HG03139 (cell line): ENCODE measurements around the gene MMP15.
"Not testable (repeated sequence)": the region's sequence is repeated elsewhere in the genome, so short reads cannot be mapped to it uniquely, and the experiment has no call there.

Source experiments
- ATAC-seq: cut with Tn5 transposase; IDR thresholded peaks from one replicate; pipeline ENCODE4 v1.9.1; 2021; ENCODE audit not compliant: unreplicated experiment

The MMP15 gene

DNA sequence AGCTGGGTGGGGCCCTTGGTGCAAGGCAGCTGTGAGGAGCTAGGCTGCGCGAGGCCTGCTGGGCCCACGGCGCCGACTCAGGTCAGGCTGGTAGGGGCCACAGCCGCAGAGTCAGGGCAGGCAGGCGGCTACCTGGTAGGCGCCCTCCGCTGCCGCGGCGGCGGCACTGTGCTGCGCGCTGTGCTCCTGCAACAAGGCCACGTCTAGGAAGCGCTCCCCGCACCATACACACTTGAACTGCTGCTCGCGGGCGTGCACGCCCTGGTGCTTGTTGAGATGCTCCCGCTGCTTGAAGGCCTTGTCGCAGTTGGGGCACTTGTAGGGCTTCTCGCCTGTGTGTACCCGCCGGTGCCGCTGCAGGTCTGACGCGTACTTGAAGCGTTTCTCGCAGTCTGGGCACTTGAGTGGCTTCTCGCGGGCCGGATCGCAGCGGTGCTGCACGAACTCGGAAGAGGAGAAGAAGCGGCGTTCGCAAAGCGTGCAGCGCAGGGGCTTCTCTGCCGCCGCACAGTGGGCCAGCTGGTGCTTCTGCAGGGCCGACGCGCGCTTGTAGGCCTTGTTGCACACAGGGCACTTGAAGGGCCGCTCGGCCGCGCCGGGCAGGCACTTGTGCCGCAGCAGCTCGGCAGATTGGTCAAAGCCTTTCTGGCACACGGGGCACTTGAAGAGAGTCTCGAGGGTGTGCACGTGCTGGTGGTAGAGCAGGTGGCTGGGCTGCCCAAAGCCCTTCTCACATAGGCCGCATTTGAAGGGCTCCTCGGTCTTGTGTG lies 29.0 kb upstream of the MMP15 start:
- no peak for ATAC-seq

DNA sequence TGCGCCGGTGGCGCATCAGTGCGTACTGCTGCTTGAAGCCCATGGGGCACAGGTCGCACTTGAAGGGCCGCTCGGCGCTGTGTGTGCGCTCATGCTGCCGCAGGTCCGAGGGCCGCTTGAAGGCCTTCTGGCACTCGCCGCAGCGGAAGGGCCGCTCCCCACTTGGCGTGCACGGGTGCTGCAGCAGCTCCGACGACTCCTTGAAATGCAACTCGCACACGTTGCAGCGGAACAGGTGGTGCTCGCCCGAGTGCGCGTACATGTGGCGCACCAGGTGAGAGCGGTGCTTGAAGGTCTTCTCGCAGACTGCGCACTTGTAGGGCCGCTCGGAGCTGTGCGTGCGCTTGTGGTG lies 28.4 kb upstream of the MMP15 start:
- ATAC-seq: no peak

DNA sequence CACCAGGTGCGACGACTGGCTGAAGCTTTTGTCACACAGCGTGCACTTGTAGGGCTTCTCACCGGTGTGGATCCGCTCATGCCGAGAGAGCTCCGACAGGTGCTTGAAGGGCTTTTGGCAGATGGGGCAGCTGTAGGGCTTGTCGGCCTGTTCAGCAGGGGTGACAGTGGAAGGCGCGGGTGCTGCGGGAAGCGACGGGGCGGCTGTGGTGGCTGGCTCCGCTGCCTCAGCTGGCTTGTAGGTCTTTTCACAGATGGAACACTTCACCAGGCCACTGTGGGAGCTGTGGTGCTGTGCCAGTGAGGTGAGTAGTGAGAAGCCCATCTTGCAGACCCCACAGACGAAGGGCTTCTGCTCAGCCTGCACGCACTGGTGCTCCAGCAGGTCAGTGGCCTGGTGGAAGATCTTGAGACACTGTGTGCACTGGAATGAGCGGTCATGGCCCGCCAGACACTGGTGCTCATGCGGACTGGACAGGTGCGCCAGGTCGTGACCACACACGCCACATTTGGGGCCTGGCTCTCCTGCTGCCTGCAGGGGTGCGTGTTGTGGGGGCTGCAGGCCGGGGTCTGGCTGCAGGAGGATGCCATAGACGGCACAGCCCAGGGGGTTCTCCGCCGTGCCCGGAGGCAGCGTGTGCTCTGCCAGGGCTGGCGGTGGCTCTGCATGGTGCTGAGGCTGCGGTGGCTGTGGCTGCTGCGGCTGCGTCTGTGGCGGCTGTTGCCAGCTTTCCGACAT lies 27.9 kb upstream of the MMP15 start:
- ATAC-seq: no peak

DNA sequence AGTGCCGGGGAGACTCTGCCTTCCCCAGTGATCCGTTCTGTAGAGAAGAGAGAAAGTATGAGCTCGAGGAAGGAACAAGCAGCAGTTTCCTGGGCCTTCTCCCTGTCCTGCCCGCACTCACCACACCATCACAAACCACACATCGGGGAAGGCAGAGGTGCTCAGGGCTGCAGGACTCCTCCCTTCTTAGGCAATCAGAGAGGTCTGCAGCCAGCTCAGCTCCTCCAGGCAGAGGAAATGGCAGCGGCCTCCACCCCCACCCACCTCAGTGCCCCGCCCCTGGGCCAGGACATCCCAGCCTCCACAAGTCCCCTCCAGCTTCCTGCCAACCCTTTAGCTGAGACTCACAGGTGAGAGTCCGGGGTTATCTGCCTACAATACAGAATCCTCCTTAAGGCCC lies 27.1 kb upstream of the MMP15 start:
- ATAC-seq: no peak

DNA sequence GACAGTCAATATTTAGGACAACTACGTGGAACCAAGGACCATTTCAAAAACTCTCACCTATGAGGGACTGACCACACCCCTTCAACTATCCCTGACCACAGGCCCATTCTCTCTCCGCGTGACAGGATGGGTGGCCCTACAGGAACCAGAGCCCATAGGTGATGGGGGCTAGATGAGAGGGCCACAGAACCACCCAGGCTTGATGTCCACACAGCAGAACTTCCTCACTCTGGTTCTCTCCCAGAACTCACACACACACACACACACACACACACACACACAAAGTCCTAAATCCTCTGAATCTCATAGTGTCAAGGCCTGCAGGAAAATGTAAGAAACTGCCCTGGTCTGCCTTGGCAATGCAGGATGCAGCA lies 26.6 kb upstream of the MMP15 start:
- ATAC-seq: no peak

DNA sequence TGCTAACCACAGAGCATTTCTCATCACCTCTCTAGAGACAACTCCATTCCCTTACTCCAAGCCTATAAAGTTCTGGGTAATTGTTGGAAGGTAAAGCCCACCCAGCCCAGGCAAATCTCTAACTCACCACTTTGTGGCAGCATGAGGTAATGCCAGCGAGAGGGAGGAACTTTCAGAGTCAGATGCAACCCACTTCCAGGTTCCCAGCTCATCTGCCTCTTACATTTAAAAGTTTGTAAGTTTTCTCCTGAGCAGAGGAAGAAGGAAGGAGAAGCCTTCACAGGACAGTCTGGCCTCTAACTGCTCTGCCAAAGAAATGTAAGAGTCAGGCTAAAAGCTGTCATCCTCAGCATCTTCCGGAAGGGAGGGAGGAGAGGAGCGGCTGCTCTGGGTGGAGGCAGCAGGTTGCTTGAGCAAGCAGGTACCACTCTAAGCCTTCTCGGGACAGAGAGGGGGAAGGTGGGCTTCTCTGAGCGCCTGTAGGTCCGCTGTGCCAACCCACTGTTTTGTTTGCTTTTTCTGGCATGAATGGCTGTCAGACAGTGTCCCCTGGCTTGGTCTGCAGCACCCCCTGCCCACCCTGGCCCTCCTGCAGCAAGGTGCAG lies 26.1 kb upstream of the MMP15 start:
- ATAC-seq: no peak

DNA sequence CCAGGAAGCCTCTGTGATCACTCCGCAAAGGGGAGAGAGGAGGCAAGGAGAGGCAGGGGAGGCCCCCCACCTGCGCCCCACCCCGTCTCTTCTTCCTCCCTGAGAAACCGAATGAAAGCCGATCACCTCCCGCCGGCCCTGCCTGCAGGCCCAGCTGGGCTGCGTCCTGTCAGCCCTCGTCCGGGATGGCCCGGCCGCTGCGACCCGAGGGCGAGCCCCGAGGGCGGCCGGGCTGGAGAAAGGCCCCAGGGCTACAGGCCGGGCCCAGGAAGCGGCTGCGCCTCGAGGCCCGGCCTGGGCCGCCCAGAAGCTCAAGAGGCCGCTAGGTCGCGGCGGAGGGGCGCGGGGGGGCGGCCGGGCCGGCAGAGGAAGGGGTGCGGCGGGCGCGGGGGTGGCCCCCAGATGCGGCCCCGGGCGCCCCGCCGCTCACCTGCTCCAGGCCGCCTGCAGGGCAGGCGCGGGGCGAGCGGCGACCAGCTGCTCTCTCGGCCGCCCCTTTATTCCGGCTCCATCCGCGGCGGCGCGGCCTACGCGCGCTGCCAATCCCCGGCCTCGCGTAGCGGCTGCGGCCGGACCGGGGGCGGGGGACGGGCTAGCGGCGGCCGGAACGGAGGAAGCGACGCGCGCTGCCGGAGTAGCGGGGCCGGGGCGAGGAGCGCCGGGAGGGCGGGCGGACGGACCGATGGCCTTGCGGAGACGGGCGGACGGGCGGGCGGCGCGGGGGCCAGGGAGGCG lies 25.4 kb upstream of the MMP15 start, which contains the start of gene ZNF319:
ZNF319 (minus strand) TSS at position 702 of the 735 bp plus-strand sequence. CDS start 2,407 bp downstream, outside the sequence.
- ATAC-seq: peak; percentile 7

DNA sequence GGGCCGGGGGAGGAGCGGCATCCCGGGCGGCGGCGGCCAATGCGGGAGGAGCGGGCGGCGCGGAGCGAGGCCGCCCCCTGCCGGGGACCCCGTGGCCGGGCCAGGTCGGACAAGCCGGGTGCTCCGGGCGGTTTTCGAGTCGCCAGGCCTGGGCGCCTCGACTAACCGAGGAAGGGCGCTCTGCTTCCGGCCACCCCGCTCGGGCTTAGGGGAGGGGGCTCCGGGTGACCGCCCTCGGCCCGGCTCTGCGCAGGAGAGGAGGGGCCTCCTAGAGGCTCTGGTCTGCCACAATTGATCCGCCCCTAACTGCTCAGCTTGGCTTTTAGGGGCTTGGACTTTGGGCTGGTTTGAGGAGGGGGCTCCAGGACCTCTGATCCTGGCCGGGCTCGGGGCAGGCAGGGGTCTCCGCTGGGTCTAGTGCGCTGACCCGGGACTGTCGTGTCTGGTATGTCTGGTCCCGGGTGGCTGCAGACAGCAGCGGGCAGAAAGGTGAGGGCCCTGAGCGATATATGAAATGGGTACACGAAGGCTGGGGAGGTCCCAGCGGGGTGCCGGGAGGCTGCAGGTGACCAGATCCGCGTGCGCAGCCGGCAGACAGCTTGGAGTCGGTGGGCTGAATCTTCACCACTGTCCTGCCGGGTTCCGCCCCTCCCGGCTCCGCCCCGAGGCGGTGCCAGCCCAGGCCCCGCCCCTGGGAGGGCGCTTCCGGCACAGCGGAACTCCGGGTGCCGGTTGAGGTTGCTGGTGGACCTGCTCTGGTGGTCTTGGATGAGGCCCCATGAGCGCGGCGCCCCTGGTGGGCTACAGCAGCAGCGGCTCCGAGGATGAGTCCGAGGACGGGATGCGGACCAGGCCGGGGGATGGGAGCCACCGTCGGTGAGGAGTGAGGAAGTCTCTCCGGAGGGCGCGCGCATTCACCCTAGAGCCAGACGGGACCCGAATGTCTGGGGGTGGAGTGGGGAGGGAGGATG lies 24.6 kb upstream of the MMP15 start, which contains the start of gene USB1:
USB1 (plus strand) TSS at position 702 of the 971 bp plus-strand sequence; CDS start at position 779, 77 bp downstream.
- peak; percentile 69 for ATAC-seq

DNA sequence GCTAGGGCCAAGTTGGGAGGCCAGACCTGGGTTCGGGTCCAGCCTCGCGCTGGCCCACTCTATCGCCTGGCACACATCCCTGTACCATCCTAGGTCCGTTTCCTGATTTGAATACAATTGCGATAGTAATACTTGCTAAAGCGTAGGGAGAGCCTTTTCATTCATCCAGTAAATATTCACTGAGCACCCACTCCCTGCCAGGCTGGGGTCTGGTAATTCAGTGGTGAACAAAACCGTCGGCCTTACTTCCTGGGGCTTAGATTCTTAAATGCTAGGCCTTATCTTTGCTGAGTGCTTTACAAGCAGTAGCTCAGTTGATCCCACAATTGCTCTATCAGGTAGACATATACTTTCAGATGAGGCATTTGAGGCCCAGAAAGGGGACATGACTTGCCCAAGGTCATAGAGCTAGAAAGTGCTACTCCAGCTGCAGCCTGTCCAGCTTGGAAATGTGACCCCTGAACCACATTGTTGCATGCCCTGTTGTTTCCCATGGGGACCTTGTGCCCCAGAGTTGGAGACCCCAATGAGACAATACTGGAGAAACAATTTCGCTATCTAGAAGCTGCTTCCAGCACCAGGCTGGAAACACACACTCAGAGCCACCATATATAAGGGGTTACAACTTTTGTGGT lies 23.7 kb upstream of the MMP15 start:
- no peak for ATAC-seq

DNA sequence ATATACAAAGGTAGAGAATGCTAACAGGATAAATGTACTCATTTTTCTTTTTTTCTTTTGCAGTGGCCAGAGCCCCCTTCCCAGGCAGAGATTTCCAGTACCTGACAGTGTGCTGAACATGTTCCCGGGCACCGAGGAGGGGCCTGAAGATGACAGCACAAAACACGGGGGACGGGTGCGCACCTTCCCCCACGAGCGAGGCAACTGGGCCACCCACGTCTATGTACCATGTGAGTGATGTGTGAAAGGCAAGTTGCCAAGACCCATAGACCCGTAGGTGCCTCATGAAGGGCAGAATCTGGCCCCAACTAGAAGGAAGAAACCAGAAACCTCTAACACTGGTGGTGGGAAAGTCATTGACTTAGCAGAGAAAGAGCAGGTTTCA lies 23.1 kb upstream of the MMP15 start:
- ATAC-seq: no peak

DNA sequence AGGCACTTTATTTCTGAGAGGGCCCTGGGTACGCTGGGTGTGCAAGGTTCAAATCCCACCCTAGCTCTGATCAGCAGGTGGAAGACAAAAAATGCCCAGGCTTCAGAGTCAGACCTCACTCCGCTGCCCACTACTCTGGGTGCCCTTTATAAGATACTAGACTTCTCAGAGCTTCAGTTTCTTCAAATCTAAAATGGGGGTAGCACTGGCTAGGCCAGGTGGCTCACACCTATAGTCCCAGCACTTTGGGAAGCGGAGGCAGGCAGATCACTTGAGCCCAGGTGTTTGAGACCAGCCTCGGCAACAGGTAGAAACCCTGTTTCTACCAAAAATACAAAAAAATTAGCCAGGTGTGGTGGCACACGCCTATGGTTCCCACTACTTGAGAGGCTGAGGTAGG lies 22.6 kb upstream of the MMP15 start:
- no peak for ATAC-seq

DNA sequence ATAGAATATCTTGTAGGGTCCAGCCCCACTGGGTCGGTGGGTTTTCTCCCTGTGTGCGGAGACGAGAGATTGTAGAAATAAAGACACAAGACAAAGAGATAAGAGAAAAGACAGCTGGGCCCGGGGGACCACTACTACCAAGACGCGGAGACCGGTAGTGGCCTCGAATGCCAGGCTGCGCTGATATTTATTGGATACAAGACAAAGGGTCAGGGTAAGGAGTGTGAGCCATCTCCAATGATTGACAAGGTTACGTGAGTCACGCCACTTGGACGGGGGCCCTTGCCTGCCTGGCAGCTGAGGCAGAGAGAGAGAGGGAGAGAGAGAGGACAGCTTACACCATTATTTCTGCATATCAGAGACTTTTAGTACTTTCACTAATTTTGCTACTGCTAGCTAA lies 20.8 kb upstream of the MMP15 start:
- not testable (repeated sequence) for ATAC-seq

DNA sequence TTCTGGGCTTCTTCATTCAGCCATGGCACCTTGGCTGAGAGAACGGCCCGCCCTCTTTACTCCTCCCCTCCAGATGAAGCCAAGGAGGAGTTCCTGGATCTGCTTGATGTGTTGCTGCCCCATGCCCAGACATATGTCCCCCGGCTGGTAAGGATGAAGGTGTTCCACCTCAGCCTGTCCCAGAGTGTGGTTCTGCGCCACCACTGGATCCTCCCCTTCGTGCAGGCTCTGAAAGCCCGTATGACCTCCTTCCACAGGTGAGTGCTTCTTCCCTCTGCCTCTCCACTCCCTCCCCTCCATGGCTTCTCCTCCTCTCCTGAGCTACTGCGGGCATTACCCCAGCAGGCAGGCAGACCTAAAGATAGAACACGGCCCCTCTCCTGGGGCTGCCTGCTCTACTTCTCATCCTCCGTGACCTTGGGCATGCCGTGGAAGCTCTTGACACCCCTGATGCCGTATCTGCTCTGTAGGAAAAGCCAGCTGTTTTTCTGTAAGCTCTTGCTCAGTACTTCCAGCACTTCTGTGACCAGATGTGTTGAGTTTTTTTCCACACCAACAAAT lies 15.6 kb upstream of the MMP15 start:
- ATAC-seq: no peak

DNA sequence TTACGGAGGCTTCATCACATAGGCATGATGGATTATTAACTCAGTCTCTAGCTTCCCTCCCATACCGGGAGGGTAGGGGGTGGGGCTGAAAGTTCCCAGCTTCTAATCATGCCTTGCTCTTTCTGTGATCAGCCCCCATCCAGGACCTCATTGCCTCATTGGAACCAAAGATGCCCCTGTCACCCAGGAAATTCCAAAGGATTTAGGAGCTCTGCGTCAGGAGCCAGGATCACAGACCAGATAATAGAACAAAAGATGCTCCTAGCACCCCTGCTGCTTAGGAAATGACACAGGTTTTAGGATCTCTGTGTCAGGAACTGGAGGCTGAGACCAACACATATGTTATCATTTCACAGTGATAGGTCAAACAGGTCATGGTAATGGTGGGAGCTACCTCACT lies 14.7 kb upstream of the MMP15 start:
- ATAC-seq: no peak

DNA sequence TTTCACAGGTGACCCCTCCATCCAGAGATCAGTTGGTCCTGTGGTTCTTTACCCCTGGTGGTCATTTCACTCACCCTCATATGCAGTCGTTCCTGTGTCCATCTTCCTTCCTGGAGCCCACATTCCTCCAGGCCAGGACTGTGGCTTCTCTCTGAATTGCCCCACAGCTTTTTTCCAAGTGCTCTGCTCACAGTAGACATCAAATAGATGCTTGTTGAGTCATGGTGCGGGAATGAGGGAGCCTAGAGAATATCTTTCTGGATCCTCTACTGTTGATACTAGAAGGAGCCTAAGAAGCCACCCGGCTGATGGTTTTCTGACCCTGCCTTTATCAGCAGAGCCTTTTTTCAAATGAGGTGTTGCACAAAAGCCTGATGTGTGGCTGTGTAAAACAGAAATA lies 13.9 kb upstream of the MMP15 start:
- ATAC-seq: no peak

DNA sequence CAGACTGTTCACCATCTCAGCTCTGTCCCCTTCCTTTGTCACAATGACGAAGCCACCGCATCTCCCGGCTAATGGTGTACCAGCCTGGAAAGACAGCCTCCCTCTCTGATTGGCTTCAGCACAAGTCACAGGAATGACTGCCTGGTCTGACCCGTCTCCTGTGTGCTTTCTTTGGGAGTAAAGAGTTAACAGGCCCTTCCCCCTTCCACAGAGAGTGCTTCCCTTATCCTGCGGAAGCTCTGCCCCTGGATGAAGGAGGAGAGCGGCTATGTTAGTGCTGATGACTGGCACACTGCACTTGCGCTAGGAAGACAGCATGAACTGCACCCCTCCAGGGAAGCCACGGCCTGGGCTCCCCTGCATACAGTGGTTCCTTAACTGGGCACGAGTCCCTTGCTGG lies 13.1 kb upstream of the MMP15 start:
- ATAC-seq: no peak

DNA sequence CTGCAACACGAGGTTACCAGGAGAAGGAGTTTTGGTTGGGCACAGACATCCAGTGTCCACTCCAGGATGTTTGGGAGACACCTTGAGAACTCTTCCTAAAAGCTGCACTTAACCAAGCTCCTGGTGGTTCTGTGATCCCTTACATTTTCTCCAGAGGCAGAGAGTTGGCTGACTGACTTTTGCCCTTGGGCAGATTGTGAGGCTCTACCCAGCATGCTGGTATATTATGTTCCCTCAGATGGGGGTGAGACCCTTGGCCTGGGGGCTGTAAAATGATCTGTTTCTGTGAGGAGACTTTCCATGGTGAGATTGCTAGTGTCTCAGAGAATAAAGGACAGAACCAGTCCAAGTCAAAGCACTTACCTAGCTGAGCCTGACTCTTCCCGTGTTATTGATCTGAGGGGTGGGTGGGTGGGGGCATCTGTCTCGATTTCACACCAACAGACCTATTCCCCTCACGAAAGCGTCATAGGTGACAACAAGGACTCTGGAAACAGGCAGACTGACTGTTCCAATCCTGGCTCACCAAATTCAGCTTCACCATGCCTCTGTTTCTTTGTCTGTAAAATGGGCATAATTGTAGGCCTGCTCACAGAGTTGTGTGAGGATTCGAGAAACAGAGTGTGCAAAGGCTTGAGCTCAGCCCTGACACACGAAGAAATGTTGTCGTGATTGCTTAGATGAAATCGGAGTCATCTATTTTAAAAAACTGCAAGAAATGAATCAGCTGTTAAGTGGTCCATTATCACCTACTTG lies 12.2 kb upstream of the MMP15 start:
- ATAC-seq: no peak

DNA sequence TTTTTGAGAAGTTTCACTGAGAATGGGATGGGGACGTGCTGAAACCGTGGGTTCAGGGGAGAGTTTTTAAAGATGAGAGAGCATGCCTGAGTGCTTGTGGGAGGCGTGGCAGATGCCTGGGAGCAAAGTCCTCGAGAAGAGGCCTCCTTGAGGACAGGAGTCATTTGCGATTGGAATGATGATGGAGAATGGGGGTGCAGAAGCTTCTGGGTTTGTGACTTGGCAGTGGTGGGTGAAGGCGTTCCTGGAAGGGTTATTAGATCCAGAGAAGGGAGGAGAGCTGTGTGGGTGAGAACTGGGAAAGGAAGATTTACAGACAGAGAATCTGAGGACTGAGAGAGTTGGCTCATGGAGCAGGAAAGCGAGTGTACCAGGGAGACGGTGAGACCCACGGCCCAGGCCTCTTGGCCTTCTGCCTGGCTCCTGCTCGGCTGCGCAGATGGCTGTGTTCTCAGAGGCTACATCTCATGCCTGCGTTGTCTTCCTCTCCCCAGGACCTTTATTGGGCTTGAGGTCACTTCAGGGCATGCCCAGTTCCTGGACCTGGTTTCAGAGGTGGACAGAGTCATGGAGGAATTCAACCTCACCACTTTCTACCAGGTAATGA lies 8.6 kb upstream of the MMP15 start:
- ATAC-seq: no peak
